GM23338 (cell line): Measurements from ENCODE around the gene MYO1F. TPM values are rescaled to one million over a fixed set of nuclear protein-coding genes. Genes with fewer than 3 reads are reported as not detected.

Experiments
- ATAC-seq: fragments of 200-7000 bp; cut with Tn5 transposase; 3 replicates; pipeline ENCODE4 v1.9.1; 2020
- DNase-seq: peaks from one replicate; pipeline ENCODE4 v3.0.0-alpha.2; 2015; ENCODE audit warnings: low spot score
- H2AFZ ChIP-seq: fragments of 200-600 bp; sonication (generic); 2 replicates; pipeline ENCODE4 v1.8.0; 2016; ENCODE audit warnings: antibody characterized with exemption, mild to moderate bottlenecking, moderate library complexity
- H3F3A ChIP-seq: fragments of 200-600 bp; sonication (generic); replicated peaks from 2 replicates; pipeline ENCODE4 v1.8.0; 2017; ENCODE audit warnings: antibody characterized with exemption, mixed run types, low read depth
- H3K27ac ChIP-seq: fragments of 200-600 bp; sonication (generic); 2 replicates; pipeline ENCODE4 v1.6.1; 2016; ENCODE audit warnings: low read depth
- H3K27me3 ChIP-seq: fragments of 200-600 bp; sonication (generic); 2 replicates; pipeline ENCODE4 v1.8.0; 2016; ENCODE audit warnings: mild to moderate bottlenecking, mixed run types, moderate library complexity; ENCODE audit not compliant: insufficient read depth
- H3K36me3 ChIP-seq: fragments of 200-600 bp; sonication (generic); 2 replicates; pipeline ENCODE4 v1.8.0; 2016; ENCODE audit warnings: mild to moderate bottlenecking; ENCODE audit not compliant: insufficient read depth
- H3K4me1 ChIP-seq: fragments of 200-600 bp; sonication (generic); 2 replicates; pipeline ENCODE4 v1.8.0; 2016; ENCODE audit warnings: mild to moderate bottlenecking, moderate library complexity; ENCODE audit not compliant: insufficient read depth
- H3K4me2 ChIP-seq: fragments of 200-600 bp; sonication (generic); 2 replicates; pipeline ENCODE4 v1.7.1; 2017; ENCODE audit warnings: mixed run types
- H3K4me3 ChIP-seq: fragments of 200-600 bp; sonication (generic); 2 replicates; pipeline ENCODE4 v1.6.1; 2016; ENCODE audit warnings: mixed run types
- H3K79me2 ChIP-seq: fragments of 200-600 bp; sonication (generic); replicated peaks from 2 replicates; pipeline ENCODE4 v1.8.0; 2017; ENCODE audit warnings: mild to moderate bottlenecking; ENCODE audit not compliant: insufficient read depth
- H3K9me2 ChIP-seq: fragments of 200-600 bp; sonication (generic); 2 replicates; pipeline ENCODE4 v1.8.0; 2017; ENCODE audit not compliant: insufficient read depth
- H4K20me1 ChIP-seq: fragments of 200-600 bp; sonication (generic); replicated peaks from 2 replicates; pipeline ENCODE4 v1.8.0; 2017; ENCODE audit warnings: mild to moderate bottlenecking; ENCODE audit not compliant: insufficient read depth
- H3K27ac Mint-ChIP-seq: 2 replicates; pipeline ENCODE4 v1.8.0; 2020; ENCODE audit warnings: inconsistent platforms, mild to moderate bottlenecking, moderate library complexity, mixed read lengths
- H3K27me3 Mint-ChIP-seq: 3 replicates; pipeline ENCODE4 v1.8.0; 2022; ENCODE audit warnings: low read depth, mild to moderate bottlenecking, moderate library complexity, mixed read lengths, inconsistent platforms; ENCODE audit not compliant: insufficient read depth, poor library complexity
- H3K36me3 Mint-ChIP-seq: 3 replicates; pipeline ENCODE4 v1.8.0; 2021; ENCODE audit warnings: low read depth, mild to moderate bottlenecking, inconsistent platforms, moderate library complexity, mixed read lengths
- H3K4me1 Mint-ChIP-seq: 3 replicates; pipeline ENCODE4 v1.8.0; 2020; ENCODE audit warnings: mild to moderate bottlenecking, inconsistent platforms, mixed read lengths
- H3K4me3 Mint-ChIP-seq: 3 replicates; pipeline ENCODE4 v1.8.0; 2021; ENCODE audit warnings: moderate library complexity, mild to moderate bottlenecking, inconsistent platforms, mixed read lengths
- H3K9me3 Mint-ChIP-seq: 3 replicates; pipeline ENCODE4 v1.8.0; 2020; ENCODE audit warnings: moderate library complexity, mild to moderate bottlenecking, inconsistent platforms, mixed read lengths
- EZH2 ChIP-seq: fragments of 200-600 bp; sonication (generic); IDR thresholded peaks from one replicate; pipeline ENCODE4 v1.8.0; 2017; ENCODE audit warnings: antibody characterized with exemption, mild to moderate bottlenecking, low read depth; ENCODE audit not compliant: unreplicated experiment
- EZH2phosphoT487 ChIP-seq: fragments of 200-600 bp; sonication (generic); IDR thresholded peaks from one replicate; pipeline ENCODE4 v1.8.1; 2018; ENCODE audit warnings: antibody characterized with exemption; ENCODE audit not compliant: unreplicated experiment
- JUNB ChIP-seq: IDR thresholded peaks from one replicate; pipeline ENCODE4 v1.6.1; 2016; ENCODE audit warnings: antibody characterized with exemption; ENCODE audit not compliant: unreplicated experiment
- POLR2AphosphoS5 ChIP-seq: IDR thresholded peaks from 2 replicates; pipeline ENCODE4 v1.6.1; 2016; ENCODE audit warnings: antibody characterized with exemption, low read depth
- REST ChIP-seq: IDR thresholded peaks from one replicate; pipeline ENCODE4 v1.6.1; 2018; ENCODE audit warnings: antibody characterized with exemption; ENCODE audit not compliant: unreplicated experiment
- ZNF114 ChIP-seq: fragments of 250-450 bp; sonication (Bioruptor Pico); IDR thresholded peaks from 2 replicates; pipeline ENCODE4 v1.5.0; 2020; ENCODE audit warnings: mild to moderate bottlenecking, moderate library complexity
- ZNF462 ChIP-seq: fragments of 250-450 bp; sonication (Bioruptor Pico); IDR thresholded peaks from 2 replicates; pipeline ENCODE4 v1.5.0; 2020; ENCODE audit warnings: mild to moderate bottlenecking, moderate library complexity
- polyA plus RNA-seq: library from polyadenylated mRNA; unstranded; fragments of >200 nt; fragmentation: Nextera tagmentation; extraction: Ambion mirVana; gene quantifications from 2 replicates; pipeline ENCODE4 v1.2.1, GENCODE V29; 2016
- total RNA-seq: library from RNA; depleted of rRNA; stranded (reverse); fragments of >200 nt; shearing (Covaris generic); gene quantifications from 2 replicates; pipeline ENCODE4 v1.2.3, GENCODE V29; 2014

Gene MYO1F
- total and polyA plus RNA-seq, 2 experiments from 2014 or later: 3.9 to 5.7 TPM

GRCh38 chr19:8478598-8478997 lies 98.6 kb downstream of the MYO1F start:
- no peak overlapping the region for H3K4me2 ChIP-seq
- H3K4me3 ChIP-seq: no peak overlapping the region

More at GRCh38 chr19:8478598-8478997, 98.6 kb downstream of the MYO1F start:
- Histone ChIP-seq H4K20me1 (peaks cover 95% of the 10 kb centered on the region), H3K36me3 (peaks cover 70% of the 10 kb centered on the region), H2AFZ (no peak overlapping the region), H3K27me3 (no peaks in the 10 kb centered on the region), H3F3A (peaks cover 56% of the 10 kb centered on the region), H3K27ac (peak overlapping the region; percentile 83), H3K79me2 (peaks cover 100% of the 10 kb centered on the region), H3K9me2 (no peaks in the 10 kb centered on the region), H3K4me1 (no peaks in the 10 kb centered on the region)
- TF ChIP-seq ZNF462 (CRISPR knock-in tag): no peak
- no peak for TF ChIP-seq EZH2
- no peak for TF ChIP-seq POLR2AphosphoS5
- TF ChIP-seq EZH2phosphoT487: no peak
- TF ChIP-seq JUNB: no peak
- TF ChIP-seq ZNF114 (CRISPR knock-in tag): no peak
- TF ChIP-seq REST: no peak
- peaks cover 11% of the 10 kb centered on the region for H3K4me1 Mint-ChIP-seq
- H3K27me3 Mint-ChIP-seq: peaks cover 7% of the 10 kb centered on the region
- no peak for ATAC-seq
- H3K27ac Mint-ChIP-seq: no peak overlapping the region
- H3K4me3 Mint-ChIP-seq: no peak overlapping the region
- DNase-seq: no peak
- peaks cover 89% of the 10 kb centered on the region for H3K36me3 Mint-ChIP-seq
- no peaks in the 10 kb centered on the region; the same call in 2 of the 3 replicates for H3K9me3 Mint-ChIP-seq
